Left ventricle myocardium inferior (tissue), 1 donor: Measurements from ENCODE around the gene HSDL2. TPM values are rescaled to one million over a fixed set of nuclear protein-coding genes. Genes with fewer than 3 reads are reported as not detected.

Experiments used
- DNase-seq: peaks from one replicate; pipeline ENCODE4 v3.0.0-alpha.2; 2020
- H3K27ac ChIP-seq: fragments of 200-600 bp; replicated peaks from 2 replicates; pipeline ENCODE4 v1.8.0; 2021
- H3K27me3 ChIP-seq: fragments of 200-600 bp; 2 replicates; pipeline ENCODE4 v1.8.0; 2021; ENCODE audit warnings: low read depth
- H3K36me3 ChIP-seq: fragments of 200-600 bp; 2 replicates; pipeline ENCODE4 v1.8.0; 2021
- H3K4me1 ChIP-seq: fragments of 200-600 bp; 2 replicates; pipeline ENCODE4 v1.8.0; 2021
- H3K4me3 ChIP-seq: fragments of 200-600 bp; 2 replicates; pipeline ENCODE4 v1.8.0; 2021; ENCODE audit warnings: mild to moderate bottlenecking, moderate library complexity
- H3K9me3 ChIP-seq: fragments of 200-600 bp; replicated peaks from 2 replicates; pipeline ENCODE4 v1.8.0; 2021
- CTCF ChIP-seq: fragments of 200-600 bp; IDR thresholded peaks from 2 replicates; pipeline ENCODE4 v1.8.0; 2021; ENCODE audit warnings: antibody characterized with exemption, mild to moderate bottlenecking, borderline replicate concordance
- intact Hi-C: fragments of 100-400 bp; cut with micrococcal nuclease; formaldehyde crosslinking; loops from one replicate; pipeline ENCODE4 v1.11.0; 2022
- total RNA-seq: library from RNA; stranded (reverse); fragmentation: NEBNext Ultra II Directional; extraction: Animal tissue kit (Norgen Biotek cat#: 25700); gene quantifications from one replicate; pipeline ENCODE4 v1.2.1, GENCODE V29; 2021
- donor health status: DM: no; HTN: yes; CAD: no; lungs with severe emphysema.

Gene HSDL2
- total RNA-seq, 1 donor from 2014 or later, result 234 TPM

- no peaks in the 10 kb centered on the region for H3K9me3 ChIP-seq
- TF ChIP-seq CTCF, result peak; percentile 73
- H3K4me1 ChIP-seq, result peaks cover 35% of the 10 kb centered on the region
- peak overlapping the region; percentile 96 for H3K4me3 ChIP-seq
- H3K36me3 ChIP-seq, result no peaks in the 10 kb centered on the region
- intact Hi-C loops, result no loop called here
- H3K27ac ChIP-seq, result peak overlapping the region; percentile 99
- peak; percentile 96 for DNase-seq
- H3K27me3 ChIP-seq, result no peaks in the 10 kb centered on the region
These were observed 46.1 kb upstream of the HSDL2 start for GRCh38 chr9:112333639-112334431.

- no peaks in the 10 kb centered on the region for H3K9me3 ChIP-seq
- no peak for TF ChIP-seq CTCF
These were observed 45.5 kb upstream of the HSDL2 start for GRCh38 chr9:112334432-112334841.

GRCh38 chr9:112337547-112337946 lies 42.4 kb upstream of the HSDL2 start:
- no peaks in the 10 kb centered on the region for H3K27me3 ChIP-seq
- no peaks in the 10 kb centered on the region for H3K9me3 ChIP-seq
- intact Hi-C loops, result no loop called here
- no peak overlapping the region for H3K27ac ChIP-seq
- H3K4me1 ChIP-seq, result peaks cover 17% of the 10 kb centered on the region
- no peak for TF ChIP-seq CTCF
- H3K4me3 ChIP-seq, result no peak overlapping the region
- no peak for DNase-seq
- no peaks in the 10 kb centered on the region for H3K36me3 ChIP-seq

More at GRCh38 chr9:112334432-112334841, 45.5 kb upstream of the HSDL2 start:
- H3K36me3 ChIP-seq, result no peaks in the 10 kb centered on the region
- peak overlapping the region; percentile 96 for H3K4me3 ChIP-seq
- H3K27ac ChIP-seq, result peak overlapping the region; percentile 99
- H3K27me3 ChIP-seq, result no peaks in the 10 kb centered on the region
- intact Hi-C loops, result no loop called here
- no peak for DNase-seq
- H3K4me1 ChIP-seq, result peaks cover 35% of the 10 kb centered on the region

GRCh38 chr9:112338561-112338960 lies 41.3 kb upstream of the HSDL2 start:
- no peaks in the 10 kb centered on the region for H3K9me3 ChIP-seq
- TF ChIP-seq CTCF, result no peak
- no peaks in the 10 kb centered on the region for H3K36me3 ChIP-seq
- no peak overlapping the region for H3K4me3 ChIP-seq
- intact Hi-C loops, result no loop called here
- H3K27me3 ChIP-seq, result no peaks in the 10 kb centered on the region
- DNase-seq, result no peak
- H3K4me1 ChIP-seq, result peaks cover 10% of the 10 kb centered on the region
- no peak overlapping the region for H3K27ac ChIP-seq

GRCh38 chr9:112339886-112340285 lies 40.0 kb upstream of the HSDL2 start:
- no peaks in the 10 kb centered on the region for H3K27me3 ChIP-seq
- H3K4me3 ChIP-seq, result no peak overlapping the region
- no peaks in the 10 kb centered on the region for H3K4me1 ChIP-seq
- H3K36me3 ChIP-seq, result no peaks in the 10 kb centered on the region
- intact Hi-C loops, result no loop called here
- H3K9me3 ChIP-seq, result no peaks in the 10 kb centered on the region
- no peak for DNase-seq
- no peak for TF ChIP-seq CTCF
- H3K27ac ChIP-seq, result no peak overlapping the region
